ENCODE results near the gene CDCA5.

CDCA5 gene

GRCh38 chr11:65113839-65114238, 30.0 kb upstream of the CDCA5 start:
- DNase-seq (ENCODE audit: low spot score), result no peak
- in situ Hi-C loops (cut with MboI; ENCODE audit: low sequenced_read_pairs, unreplicated experiment), result no loop called here

GRCh38 chr11:65113361-65113756, 29.5 kb upstream of the CDCA5 start:
- DNase-seq (ENCODE audit: low spot score), result no peak
- no peak for TF ChIP-seq CTCF (IDR thresholded peaks at IDR 0.05; ENCODE audit: borderline replicate concordance, control extremely low read depth, extremely low read depth, insufficient read depth, missing control alignments)
- in situ Hi-C loops (cut with MboI; ENCODE audit: low sequenced_read_pairs, unreplicated experiment), result no loop called here

More at GRCh38 chr11:65113839-65114238, 30.0 kb upstream of the CDCA5 start:
- TF ChIP-seq CTCF (IDR thresholded peaks at IDR 0.05; ENCODE audit: borderline replicate concordance, control extremely low read depth, extremely low read depth, insufficient read depth, missing control alignments), result no peak

- peak; percentile 98 for TF ChIP-seq CTCF (IDR thresholded peaks at IDR 0.05; ENCODE audit: borderline replicate concordance, control extremely low read depth, extremely low read depth, insufficient read depth, missing control alignments)
- peak; percentile 83 for DNase-seq (ENCODE audit: low spot score)
- in situ Hi-C loops (cut with MboI; ENCODE audit: low sequenced_read_pairs, unreplicated experiment), result no loop called here
Measured at GRCh38 chr11:65112546-65113360, 28.9 kb upstream of the CDCA5 start.

GRCh38 chr11:65111744-65112545, 28.1 kb upstream of the CDCA5 start, which contains the start of gene TM7SF2:
TM7SF2 (plus strand) TSS chr11:65111872; CDS start chr11:65112016, 144 bp downstream.
- DNase-seq (ENCODE audit: low spot score), result peak; percentile 98
- no peak for TF ChIP-seq CTCF (IDR thresholded peaks at IDR 0.05; ENCODE audit: borderline replicate concordance, control extremely low read depth, extremely low read depth, insufficient read depth, missing control alignments)
- in situ Hi-C loops (cut with MboI; ENCODE audit: low sequenced_read_pairs, unreplicated experiment), result no loop called here

GRCh38 chr11:65111159-65111743, 27.4 kb upstream of the CDCA5 start:
- no peak for DNase-seq (ENCODE audit: low spot score)
- in situ Hi-C loops (cut with MboI; ENCODE audit: low sequenced_read_pairs, unreplicated experiment), result no loop called here
- no peak for TF ChIP-seq CTCF (IDR thresholded peaks at IDR 0.05; ENCODE audit: borderline replicate concordance, control extremely low read depth, extremely low read depth, insufficient read depth, missing control alignments)

GRCh38 chr11:65110354-65110861, 26.6 kb upstream of the CDCA5 start:
- TF ChIP-seq CTCF (IDR thresholded peaks at IDR 0.05; ENCODE audit: borderline replicate concordance, control extremely low read depth, extremely low read depth, insufficient read depth, missing control alignments), result peak; percentile 91
- DNase-seq (ENCODE audit: low spot score), result peak; percentile 92
- in situ Hi-C loops (cut with MboI; ENCODE audit: low sequenced_read_pairs, unreplicated experiment), result no loop called here
